ENCODE measurements around the gene SEPTIN11.
"Not testable (repeated sequence)": the region's sequence is repeated elsewhere in the genome, so short reads cannot be mapped to it uniquely, and the experiment has no call there.

The SEPTIN11 gene

DNA sequence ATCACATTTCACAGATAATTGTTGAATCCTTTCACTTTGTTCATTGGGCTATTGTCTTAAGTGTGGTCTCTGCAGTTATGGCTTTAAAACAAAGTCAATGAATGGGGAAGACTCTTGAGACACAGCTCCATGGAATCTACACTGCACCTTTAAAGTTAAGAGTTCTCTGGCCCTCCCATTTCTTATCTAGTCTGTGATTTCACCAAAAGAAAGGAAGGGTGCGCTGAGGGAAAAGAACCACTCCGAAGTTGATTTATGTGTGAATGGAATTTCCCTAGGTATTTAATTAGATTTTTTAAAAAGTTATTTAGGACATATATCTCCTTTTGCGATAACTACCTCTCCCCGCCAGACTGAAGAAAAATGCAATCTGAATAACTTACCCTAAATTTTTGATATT lies 2.5 kb downstream of the SEPTIN11 start:
- no peak for DNase-seq (ENCODE audit: low read depth, low spot score)

GRCh38 chr4:76952656-76953582 lies 3.4 kb downstream of the SEPTIN11 start:
- DNase-seq (ENCODE audit: low read depth, low spot score), result no peak

DNA sequence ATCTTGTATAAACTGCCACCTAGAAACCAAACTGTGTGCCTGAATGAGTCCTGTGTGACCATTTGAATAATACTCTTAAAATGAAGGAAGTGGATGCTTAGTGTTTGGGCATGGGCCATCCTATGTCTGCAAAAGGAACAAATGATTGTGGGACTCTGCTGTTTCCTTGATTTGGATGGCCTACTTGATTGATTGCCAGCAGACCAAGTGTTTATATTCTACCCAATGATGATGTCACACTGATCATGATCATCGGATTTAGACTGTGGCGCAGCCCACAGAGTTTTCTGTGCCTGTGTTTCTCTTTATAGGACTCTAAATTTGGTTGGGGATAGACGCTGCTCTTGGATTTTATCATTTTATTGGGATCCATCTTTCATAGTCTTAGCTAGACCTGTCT lies 4.4 kb downstream of the SEPTIN11 start:
- no peak for DNase-seq (ENCODE audit: low read depth, low spot score)

DNA sequence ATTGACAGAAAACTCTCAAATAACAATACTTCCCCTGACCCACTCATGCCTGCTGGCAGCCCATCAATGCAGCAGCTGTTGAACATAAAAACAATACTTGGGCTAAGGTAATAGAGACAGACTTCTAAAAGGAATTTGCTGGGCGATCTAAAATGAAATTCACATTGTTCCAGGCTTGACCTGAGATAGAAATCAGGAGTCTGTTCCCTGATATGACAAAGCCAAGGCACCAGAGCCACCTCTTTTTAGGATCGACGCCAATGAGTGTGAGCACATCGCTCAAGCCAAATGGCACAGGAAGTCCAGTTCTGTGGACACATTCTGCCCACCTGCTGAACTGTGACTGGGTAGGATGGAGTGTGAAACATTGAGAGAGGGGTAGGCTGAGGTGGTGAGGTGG lies 4.9 kb downstream of the SEPTIN11 start:
- no peak for DNase-seq (ENCODE audit: low read depth, low spot score)

- DNase-seq (ENCODE audit: low read depth, low spot score), result no peak
Observed at GRCh38 chr4:76955182-76955581, 5.6 kb downstream of the SEPTIN11 start.

DNA sequence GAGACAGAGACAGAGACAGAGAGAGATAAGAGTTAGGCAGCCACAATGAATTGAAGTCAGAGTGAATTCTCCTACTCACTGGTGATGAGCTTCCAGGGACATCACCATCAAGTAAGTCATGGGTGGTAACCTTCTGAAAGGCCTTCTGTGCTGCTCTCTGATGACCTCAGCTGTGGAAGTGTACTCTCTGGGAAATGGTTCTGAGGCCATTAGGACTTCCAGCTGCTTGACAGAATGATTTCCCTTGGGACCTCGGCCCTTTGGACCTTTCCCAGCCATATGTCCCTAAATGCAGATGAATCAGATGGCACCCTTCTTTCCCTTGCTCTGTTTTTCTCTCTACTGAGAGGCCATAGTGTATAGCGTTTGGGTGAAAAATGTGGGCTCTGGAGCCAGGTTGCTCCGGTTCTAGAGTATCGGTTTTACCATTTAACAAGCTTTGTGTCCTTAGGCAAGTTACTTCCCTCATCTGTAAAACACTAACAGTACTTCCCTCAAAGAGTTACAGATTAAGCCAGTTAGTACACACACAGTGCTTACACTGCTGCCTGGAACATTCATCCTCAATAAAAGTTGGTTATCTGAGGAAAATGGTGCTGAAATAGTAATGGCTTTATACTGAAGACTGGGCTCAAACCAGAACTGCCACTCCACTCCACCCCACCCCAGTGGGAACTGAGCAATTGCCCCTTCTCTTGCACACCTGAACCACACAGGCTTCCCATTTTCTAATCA lies 7.6 kb downstream of the SEPTIN11 start:
- no peak for DNase-seq (ENCODE audit: low read depth, low spot score)

DNA sequence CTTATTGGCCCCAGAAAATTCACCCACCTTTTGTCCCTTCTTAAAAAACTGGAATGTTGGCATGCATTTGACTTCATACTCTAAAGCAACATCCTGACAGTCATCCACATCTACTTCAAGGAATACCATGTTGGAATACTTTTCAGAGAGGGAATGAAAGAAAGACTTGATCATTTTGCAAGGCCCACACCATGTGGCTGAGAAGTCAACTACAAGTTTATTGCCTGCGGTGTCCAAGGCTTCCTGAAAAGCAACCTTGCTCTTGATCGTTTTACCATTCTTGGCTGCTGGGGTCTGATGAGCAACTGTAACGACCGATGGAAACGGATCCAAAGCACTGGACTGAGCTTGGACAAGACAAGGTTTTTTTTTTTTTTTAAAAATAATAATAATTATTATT lies 9.3 kb downstream of the SEPTIN11 start:
- DNase-seq (ENCODE audit: low read depth, low spot score), result no peak

- no peak for DNase-seq (ENCODE audit: low read depth, low spot score)
Observed at GRCh38 chr4:76960014-76960413, 10.5 kb downstream of the SEPTIN11 start.

DNA sequence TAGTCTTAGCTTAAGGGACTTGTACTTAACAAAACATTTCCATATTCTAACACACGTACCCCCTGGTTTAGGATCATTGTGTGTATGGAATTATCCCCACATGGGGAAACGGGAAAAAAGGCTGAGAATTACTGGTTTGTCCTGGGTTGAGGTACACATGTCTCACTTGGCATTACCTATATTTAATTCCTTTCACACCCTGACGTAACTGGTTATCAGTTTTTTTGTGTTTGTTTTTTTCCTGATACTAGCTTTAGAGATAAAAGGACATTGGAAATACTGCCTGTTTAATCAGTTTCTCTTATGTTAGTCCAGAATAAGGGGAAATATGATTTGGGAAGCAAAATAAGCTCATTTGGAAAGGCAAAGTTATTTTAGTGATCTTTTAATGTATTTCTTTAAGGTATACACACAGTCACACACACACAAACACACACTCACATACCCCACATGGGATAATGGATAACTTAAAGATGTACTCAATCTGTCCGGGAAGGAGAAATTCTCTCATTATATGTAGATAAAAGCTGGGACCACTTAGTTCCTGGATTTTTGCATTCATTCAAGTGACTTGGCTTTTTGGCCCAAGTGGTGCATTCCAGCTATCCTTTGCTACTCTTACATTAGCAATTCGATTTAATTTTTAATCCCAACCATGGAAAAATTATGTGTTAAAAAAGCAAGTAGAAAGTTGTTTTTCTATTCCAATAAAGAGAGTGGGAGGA lies 13.0 kb downstream of the SEPTIN11 start:
- DNase-seq (ENCODE audit: low read depth, low spot score), result no peak

DNA sequence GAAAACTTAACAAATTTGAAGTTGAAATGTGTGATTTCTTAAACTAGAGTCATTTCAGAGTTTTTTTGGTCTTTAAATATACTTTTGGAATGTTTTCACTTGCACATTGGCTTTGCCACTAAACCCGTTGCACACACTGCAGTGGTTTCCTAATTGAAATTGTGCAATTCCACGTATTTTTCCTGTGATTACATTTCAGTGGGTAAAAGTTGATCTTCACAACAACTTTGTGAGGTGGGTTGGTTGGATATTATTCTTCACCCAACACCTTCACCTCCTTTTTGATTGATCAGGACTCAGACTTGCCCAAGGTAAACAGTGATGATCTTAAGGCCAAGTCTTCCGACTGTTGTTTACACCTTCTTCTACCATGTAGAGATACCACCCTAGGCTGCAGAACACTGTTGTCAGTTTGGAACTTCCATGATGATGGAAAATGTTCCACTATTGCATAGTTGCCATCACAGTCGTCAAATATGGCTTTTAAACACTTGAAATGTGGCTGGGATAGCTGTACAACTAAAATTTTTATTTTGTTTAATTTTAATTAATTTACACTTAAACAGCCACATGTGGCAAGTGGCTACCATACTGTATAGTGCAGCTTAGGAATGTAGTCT lies 13.7 kb downstream of the SEPTIN11 start:
- DNase-seq (ENCODE audit: low read depth, low spot score), result no peak

DNA sequence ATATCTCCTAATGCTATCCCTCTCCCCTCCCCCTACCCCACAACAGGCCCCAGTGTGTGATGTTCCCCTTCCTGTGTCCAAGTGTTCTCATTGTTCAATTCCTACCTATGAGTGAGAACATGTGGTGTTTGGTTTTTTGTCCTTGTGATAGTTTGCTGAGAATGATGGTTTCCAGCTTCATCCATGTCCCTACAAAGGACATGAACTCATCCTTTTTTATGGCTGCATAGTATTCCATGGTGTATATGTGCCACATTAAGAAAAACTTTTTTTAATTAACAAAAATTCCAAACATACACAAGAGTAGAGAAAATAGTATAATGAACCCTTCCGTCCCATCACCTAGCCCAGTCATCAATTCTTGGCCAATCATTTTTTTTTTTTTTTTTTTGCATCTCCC lies 14.4 kb downstream of the SEPTIN11 start:
- DNase-seq (ENCODE audit: low read depth, low spot score), result not testable (repeated sequence)

GRCh38 chr4:76964769-76965168 lies 15.2 kb downstream of the SEPTIN11 start:
- no peak for DNase-seq (ENCODE audit: low read depth, low spot score)

DNA sequence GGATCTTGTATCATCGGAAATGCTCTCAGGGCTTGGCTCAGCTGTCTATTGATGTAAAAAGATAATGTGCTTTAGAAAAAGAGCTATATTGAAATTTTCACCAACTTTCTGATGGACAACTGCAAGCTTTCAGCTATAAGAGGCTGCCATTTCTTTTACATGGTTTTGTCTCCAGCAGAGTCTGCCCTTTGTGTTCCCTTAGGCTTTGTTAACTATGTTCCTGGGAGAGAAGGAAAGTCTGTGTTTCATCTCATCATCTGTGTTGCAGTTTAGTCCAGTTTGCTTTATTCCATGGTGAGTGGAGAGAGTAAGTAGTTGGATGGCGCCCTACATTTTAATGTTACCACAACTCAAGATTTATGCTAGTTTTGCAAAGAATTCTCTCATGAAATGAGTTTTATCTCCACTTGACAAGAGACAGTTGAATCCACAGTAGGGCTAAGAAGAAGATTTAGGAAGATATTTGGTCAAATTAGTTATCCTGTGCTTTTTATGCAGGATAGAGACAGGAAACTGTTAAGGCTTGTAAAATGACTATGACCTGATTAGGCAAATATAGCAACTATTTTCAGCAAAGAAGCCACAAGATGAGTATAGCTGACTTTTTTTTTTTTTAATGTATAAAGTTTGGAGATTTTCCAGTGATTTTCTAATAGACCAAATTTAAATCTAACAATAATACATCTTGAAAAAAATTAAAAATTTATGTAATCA lies 16.5 kb downstream of the SEPTIN11 start:
- DNase-seq (ENCODE audit: low read depth, low spot score), result no peak

GRCh38 chr4:76968937-76969336 lies 19.4 kb downstream of the SEPTIN11 start:
- DNase-seq (ENCODE audit: low read depth, low spot score), result no peak

- no peak for DNase-seq (ENCODE audit: low read depth, low spot score)
Observed at GRCh38 chr4:76969495-76969894, 19.9 kb downstream of the SEPTIN11 start.

DNA sequence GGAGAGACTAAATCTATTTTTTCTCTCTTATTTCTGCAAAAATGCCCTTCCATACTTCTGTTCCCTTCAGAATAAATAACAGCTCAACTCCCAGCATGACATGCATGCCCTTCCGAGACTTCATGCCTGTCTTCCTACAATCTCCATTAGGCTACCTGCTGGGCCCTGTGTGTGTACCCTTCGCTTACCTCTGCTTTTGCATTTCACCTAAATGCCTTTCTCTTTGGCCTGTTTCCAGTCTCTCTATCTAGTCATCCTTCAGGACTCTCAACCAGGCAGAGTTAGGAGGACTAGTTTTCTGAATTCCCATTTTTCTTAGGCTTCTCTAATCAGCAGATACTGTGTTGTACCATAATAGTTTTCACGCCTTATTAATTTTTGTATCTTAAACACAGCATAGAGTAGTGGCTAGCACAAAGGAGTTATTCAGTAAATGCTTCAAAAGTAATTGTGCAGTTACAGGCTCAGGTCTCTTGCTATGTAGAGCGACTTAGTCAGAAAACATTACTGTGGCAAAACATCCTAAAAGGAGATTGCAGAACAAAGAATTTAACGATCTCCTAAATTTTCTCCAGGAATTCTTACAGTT lies 20.5 kb downstream of the SEPTIN11 start:
- DNase-seq (ENCODE audit: low read depth, low spot score), result no peak

- no peak for DNase-seq (ENCODE audit: low read depth, low spot score)
Observed at GRCh38 chr4:76972306-76972705, 22.8 kb downstream of the SEPTIN11 start.

GRCh38 chr4:76974150-76974549 lies 24.6 kb downstream of the SEPTIN11 start:
- no peak for DNase-seq (ENCODE audit: low read depth, low spot score)

DNA sequence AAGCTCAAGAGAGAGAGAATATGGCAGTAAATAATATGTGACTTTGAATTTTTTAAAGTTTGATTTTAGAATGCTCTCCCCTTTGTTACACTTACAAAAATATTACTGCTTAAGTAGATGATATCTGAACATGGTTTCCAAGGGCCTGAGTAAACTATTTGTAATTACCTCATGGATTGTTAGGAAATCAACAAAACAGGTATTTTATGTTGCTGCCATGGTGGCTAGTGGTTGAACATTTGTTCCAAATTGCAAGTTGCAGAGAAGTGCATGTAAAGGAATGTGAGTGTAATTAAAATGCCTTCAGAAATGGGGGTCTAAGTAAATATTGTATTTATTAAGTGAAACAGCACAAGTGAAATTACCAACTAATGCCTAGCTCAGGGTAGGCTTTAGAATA lies 27.6 kb downstream of the SEPTIN11 start:
- no peak for DNase-seq (ENCODE audit: low read depth, low spot score)

- no peak for DNase-seq (ENCODE audit: low read depth, low spot score)
Observed at GRCh38 chr4:76977736-76978350, 28.3 kb downstream of the SEPTIN11 start.
